Endodermal cell (in vitro differentiated cells): ENCODE data around the gene AKR1B1. TPM values are rescaled to one million over a fixed set of nuclear protein-coding genes. Genes with fewer than 3 reads are reported as not detected.
A peak's percentile ranks its signal among the peaks of the same experiment; 100 is the strongest.

Experiments
- DNase-seq: peaks from one replicate; pipeline ENCODE4 v3.0.0-alpha.2; 2017
- H3K27ac ChIP-seq: 2 replicates; pipeline ENCODE4 v1.5.1; 2013; ENCODE audit warnings: mild to moderate bottlenecking, low read depth, low read length, moderate library complexity
- H3K27me3 ChIP-seq: 2 replicates; pipeline ENCODE4 v1.6.1; 2013; ENCODE audit warnings: mild to moderate bottlenecking, low read length, moderate library complexity; ENCODE audit not compliant: insufficient read depth, control insufficient read depth, poor library complexity, severe bottlenecking
- H3K36me3 ChIP-seq: 2 replicates; pipeline ENCODE4 v1.7.0; 2013; ENCODE audit warnings: mild to moderate bottlenecking, low read length, moderate library complexity; ENCODE audit not compliant: control insufficient read depth, insufficient read depth
- H3K4me1 ChIP-seq: one replicate; pipeline ENCODE4 v1.7.0; 2013; ENCODE audit warnings: low read length; ENCODE audit not compliant: control insufficient read depth, insufficient read depth
- H3K4me3 ChIP-seq: 2 replicates; pipeline ENCODE4 v1.5.1; 2013; ENCODE audit warnings: mild to moderate bottlenecking, low read length, moderate library complexity
- H3K9ac ChIP-seq: 2 replicates; pipeline ENCODE4 v1.6.1; 2013; ENCODE audit warnings: mild to moderate bottlenecking, low read length, moderate library complexity; ENCODE audit not compliant: poor library complexity, severe bottlenecking; ENCODE audit errors: extremely low read depth
- H3K9me3 ChIP-seq: 2 replicates; pipeline ENCODE4 v1.6.1; 2013; ENCODE audit warnings: mild to moderate bottlenecking, low read length, moderate library complexity; ENCODE audit not compliant: control insufficient read depth
- H3K27ac Mint-ChIP-seq: 2 replicates; pipeline ENCODE4 v1.8.0; 2020; ENCODE audit warnings: mixed read lengths
- H3K27me3 Mint-ChIP-seq: 2 replicates; pipeline ENCODE4 v1.8.0; 2021; ENCODE audit warnings: mild to moderate bottlenecking, mixed read lengths; ENCODE audit not compliant: insufficient read depth
- H3K36me3 Mint-ChIP-seq: 2 replicates; pipeline ENCODE4 v1.8.0; 2020; ENCODE audit warnings: low read depth, mixed read lengths
- H3K4me1 Mint-ChIP-seq: 2 replicates; pipeline ENCODE4 v1.8.0; 2020; ENCODE audit warnings: mixed read lengths
- H3K4me3 Mint-ChIP-seq: 2 replicates; pipeline ENCODE4 v1.8.0; 2020; ENCODE audit warnings: mild to moderate bottlenecking, moderate library complexity, mixed read lengths
- H3K9me3 Mint-ChIP-seq: 2 replicates; pipeline ENCODE4 v1.8.0; 2020; ENCODE audit warnings: mild to moderate bottlenecking, mixed read lengths
- CTCF ChIP-seq: fragments of 200-600 bp; sonication (generic); conservative IDR thresholded peaks from 2 replicates; pipeline ENCODE4 v1.5.0; 2021; ENCODE audit warnings: antibody characterized with exemption, mild to moderate bottlenecking
- WGBS, 2 experiments: methylation state at CpG; one replicate each; pipeline versions ENCODE4 v1.1.5 to v1.1.7; 2013; ENCODE audit warnings: missing lambda C conversion rate in 2 of 2, mixed read lengths in 1 of 2; ENCODE audit not compliant: insufficient coverage in 1 of 2, insufficient read length in 1 of 2; 5-methylcytosine and 5-hydroxymethylcytosine counted together
- total RNA-seq, 2 donors: library from RNA; stranded (reverse); fragmentation: NEBNext Ultra II Directional in 1 of 2; extraction: Animal tissue kit (Norgen Biotek cat#: 25700) in 1 of 2; gene quantifications; 2 replicates in 1 of 2; 3 replicates in 1 of 2; pipeline ENCODE4 v1.2.1, GENCODE V29; 2021

AKR1B1 gene
- total RNA-seq, 2 donors from 2014 or later, result 152 to 216 TPM

GRCh38 chr7:134483296-134483695 lies 24.4 kb upstream of the AKR1B1 start:
- TF ChIP-seq CTCF, result no peak
- Histone ChIP-seq H3K9ac (no peak overlapping the region), H3K27me3 (no peaks in the 10 kb centered on the region), H3K4me1 (no peaks in the 10 kb centered on the region), H3K4me3 (peak overlapping the region; percentile 59), H3K9me3 (peaks cover 29% of the 10 kb centered on the region), H3K36me3 (no peaks in the 10 kb centered on the region), H3K27ac (no peak overlapping the region)
- Mint-ChIP-seq H3K27ac (no peak overlapping the region), H3K9me3 (peaks cover 18% of the 10 kb centered on the region), H3K27me3 (peaks cover 3% of the 10 kb centered on the region), H3K4me1 (peaks cover 4% of the 10 kb centered on the region), H3K4me3 (no peak overlapping the region), H3K36me3 (no peaks in the 10 kb centered on the region)
- WGBS, 2 experiments, result 94 to 100% methylated on average over 2 of the region's 2 CpGs
- no peak for DNase-seq

GRCh38 chr7:134482858-134483257 lies 24.0 kb upstream of the AKR1B1 start:
- Mint-ChIP-seq H3K27me3 (peaks cover 3% of the 10 kb centered on the region), H3K27ac (no peak overlapping the region), H3K9me3 (peaks cover 15% of the 10 kb centered on the region), H3K4me3 (no peak overlapping the region), H3K36me3 (no peaks in the 10 kb centered on the region), H3K4me1 (peaks cover 8% of the 10 kb centered on the region)
- Histone ChIP-seq H3K27me3 (no peaks in the 10 kb centered on the region), H3K9me3 (peaks cover 25% of the 10 kb centered on the region), H3K4me3 (peak overlapping the region; percentile 59), H3K9ac (no peak overlapping the region), H3K36me3 (no peaks in the 10 kb centered on the region), H3K4me1 (no peaks in the 10 kb centered on the region), H3K27ac (no peak overlapping the region)
- DNase-seq, result no peak
- TF ChIP-seq CTCF, result no peak

- Mint-ChIP-seq H3K4me1 (peaks cover 8% of the 10 kb centered on the region), H3K27me3 (no peaks in the 10 kb centered on the region), H3K36me3 (no peaks in the 10 kb centered on the region), H3K27ac (no peak overlapping the region), H3K4me3 (no peak overlapping the region), H3K9me3 (peaks cover 4% of the 10 kb centered on the region)
- 83 to 90% methylated on average over 1 to 2 of the region's 3 CpGs for WGBS, 2 experiments
- Histone ChIP-seq H3K4me1 (no peaks in the 10 kb centered on the region), H3K4me3 (no peak overlapping the region), H3K9me3 (peaks cover 14% of the 10 kb centered on the region), H3K27ac (no peak overlapping the region), H3K27me3 (no peaks in the 10 kb centered on the region), H3K9ac (no peak overlapping the region), H3K36me3 (no peaks in the 10 kb centered on the region)
- TF ChIP-seq CTCF, result no peak
- no peak for DNase-seq
These were observed 22.3 kb upstream of the AKR1B1 start for GRCh38 chr7:134481167-134481566.
